Heart left ventricle (tissue), 16 donors: ENCODE results near the gene MEGF9. TPM values are rescaled to one million over a fixed set of nuclear protein-coding genes. Genes with fewer than 3 reads are reported as not detected.
A peak's percentile ranks its signal among the peaks of the same experiment; 100 is the strongest.

ENCODE experiments used
- ATAC-seq, 4 donors: fragments of 200-7000 bp; cut with Tn5 transposase; one replicate each; pipeline ENCODE4 v1.9.1; 2020 to 2022; ENCODE audit warnings: moderate library complexity in 4 of 4, mild to moderate bottlenecking in 3 of 4, moderate number of reproducible peaks in 1 of 4
- DNase-seq, 5 donors: peaks; one replicate each; pipeline ENCODE4 v3.0.0-alpha.2; 2020
- H3K27ac ChIP-seq, 12 donors: fragments of 200-600 bp; sonication (generic) in 4 of 12; one replicate each; pipeline versions ENCODE4 v1.5.0 to v1.8.0; 2016 to 2022; ENCODE audit warnings: mild to moderate bottlenecking in 2 of 12
- H3K27me3 ChIP-seq, 9 donors: fragments of 200-600 bp; sonication (generic) in 2 of 9; one replicate each; pipeline versions ENCODE4 v1.5.1 to v1.8.0; 2016 to 2022; ENCODE audit warnings: mild to moderate bottlenecking in 3 of 9
- H3K36me3 ChIP-seq, 9 donors: fragments of 200-600 bp; sonication (generic) in 2 of 9; one replicate each; pipeline versions ENCODE4 v1.5.0 to v1.8.0; 2018 to 2022; ENCODE audit warnings: mild to moderate bottlenecking in 2 of 9
- H3K4me1 ChIP-seq, 12 donors: fragments of 200-600 bp; sonication (generic) in 4 of 12; one replicate each; pipeline versions ENCODE4 v1.5.0 to v1.8.0; 2016 to 2022; ENCODE audit warnings: mild to moderate bottlenecking in 3 of 12
- H3K4me3 ChIP-seq, 12 donors: fragments of 200-600 bp; sonication (generic) in 4 of 12; one replicate each; pipeline versions ENCODE4 v1.5.0 to v1.8.0; 2017 to 2022; ENCODE audit warnings: mild to moderate bottlenecking in 9 of 12, moderate library complexity in 4 of 12
- H3K9me3 ChIP-seq, 12 donors: fragments of 200-600 bp; sonication (generic) in 4 of 12; one replicate each; pipeline versions ENCODE4 v1.5.0 to v1.8.0; 2016 to 2022; ENCODE audit warnings: mild to moderate bottlenecking in 1 of 12
- CTCF ChIP-seq, 12 donors: fragments of 200-600 bp; sonication (generic) in 4 of 12; IDR thresholded peaks; one replicate each; pipeline versions ENCODE4 v1.5.0 to v1.8.0; 2018 to 2022; ENCODE audit warnings: antibody characterized with exemption in 12 of 12, mild to moderate bottlenecking in 5 of 12
- POLR2A ChIP-seq, 2 donors: fragments of 450-650 bp; IDR thresholded peaks; one replicate each; pipeline ENCODE4 v1.6.1; 2017; ENCODE audit warnings: antibody characterized with exemption in 2 of 2, mild to moderate bottlenecking in 2 of 2, moderate library complexity in 2 of 2
- WGBS, 4 donors: extraction: QIAGEN DNeasy Blood & Tissue Kit in 2 of 4; methylation state at CpG; one replicate each; pipeline versions ENCODE4 v1.1.5 to v1.1.7; 2013 to 2018; 5-methylcytosine and 5-hydroxymethylcytosine counted together
- intact Hi-C, 10 donors: fragments of 100-400 bp; cut with DNase I; formaldehyde crosslinking; loops; one replicate each; pipeline versions ENCODE4 v1.11.1 to v1.14.2; 2022
- polyA plus RNA-seq, 2 donors: library from polyadenylated mRNA; stranded (reverse); fragments of 200-250 nt; gene quantifications; one replicate each; pipeline ENCODE4 v1.2.3, GENCODE V29; 2013
- total RNA-seq, 9 donors: library from RNA; depleted of rRNA in 2 of 9; stranded (reverse); fragments of >200 nt in 2 of 9; fragmentation: NEBNext Ultra II Directional in 3 of 9; extraction: Animal tissue kit (Norgen Biotek cat#: 25700) in 3 of 9; gene quantifications; one replicate each; pipeline versions ENCODE4 v1.1.0 to v1.2.4, GENCODE V29; 2016 to 2023
- donor health status: ischemic (EF 13 %, LVEDD 7.1; RV severe dilation, severe dysfunction).
- donor health status: healthy with polysubstance abuse.
- donor health status: DM: no; HTN: yes; CAD: no.
- donor health status: DM: no; HTN: no; CAD: no.
- donor health status: ischemic (EF 25% LVEDD 6.9; RV normal size, moderate dysfunction).
- donor health status: ischemic (EF 25% LVEDD 5.7; RV mildly dilated, moderate dysfunction).
- donor health status: healthy.
- donor health status: DM: yes; HTN: yes; CAD: no.
- donor health status: ischemic (EF 35%, LVEDD 5.7; RV mildly dilated, moderate dysfunction).
- donor health status: nonischemic (EF 11% LVEDD 7.7; RV severe dilation, severe dysfunction).
- donor health status: DM: yes; HTN: yes; CAD: no.
- donor health status: PGD.
- donor health status: ischemic (EF 29% LVEDD 5.4; RV normal size, mild dysfunction).
- donor health status: nonischemic (EF 23%, LVEDD 6.1; RV moderate dilation, normal function).

MEGF9 gene
- total and polyA plus RNA-seq, 11 donors, result 2.2 to 46.0 (median 12.8) TPM

GRCh38 chr9:120730654-120731514, 16.6 kb upstream of the MEGF9 start:
- Histone ChIP-seq H3K27me3 (no peaks in the 10 kb centered on the region), H3K9me3 (no peaks in the 10 kb centered on the region), H3K27ac (peak overlapping the region in 4 of 12 donors; percentile 10 to 52 (median 33)), H3K36me3 (no peaks in the 10 kb centered on the region), H3K4me1 (peaks cover 0 to 47% (median 8%) of the 10 kb centered on the region in 12 donors), H3K4me3 (no peak overlapping the region)
- peak in 3 of 5 donors; percentile 30 to 62 (median 44) for DNase-seq
- peak; percentile 56 to 81 (median 78) for ATAC-seq
- TF ChIP-seq CTCF (IDR thresholded peaks at IDR 0.05) (no peak), POLR2A (IDR thresholded peaks at IDR 0.05) (no peak)
- intact Hi-C loops, result no loop called here
- WGBS, 4 donors, result 55 to 64% (median 58%) methylated on average over 7 of the region's 7 CpGs

- Histone ChIP-seq H3K4me3 (no peak overlapping the region), H3K9me3 (no peaks in the 10 kb centered on the region), H3K36me3 (no peaks in the 10 kb centered on the region), H3K27me3 (no peaks in the 10 kb centered on the region), H3K4me1 (peaks cover 0 to 40% (median 8%) of the 10 kb centered on the region in 12 donors), H3K27ac (no peak overlapping the region)
- 50 to 55% (median 52%) methylated on average over 5 of the region's 5 CpGs for WGBS, 4 donors
- TF ChIP-seq POLR2A (IDR thresholded peaks at IDR 0.05) (no peak), CTCF (IDR thresholded peaks at IDR 0.05) (no peak)
- intact Hi-C loops, result no loop called here
- ATAC-seq (no peak), DNase-seq (no peak)
These were observed 15.5 kb upstream of the MEGF9 start for GRCh38 chr9:120729791-120730241.

GRCh38 chr9:120726484-120726883, 12.2 kb upstream of the MEGF9 start:
- Histone ChIP-seq H3K4me1 (peaks cover 0 to 18% (median 8%) of the 10 kb centered on the region in 12 donors), H3K36me3 (no peaks in the 10 kb centered on the region), H3K27me3 (no peaks in the 10 kb centered on the region), H3K27ac (no peak overlapping the region), H3K9me3 (no peaks in the 10 kb centered on the region), H3K4me3 (no peak overlapping the region)
- 75 to 79% (median 76%) methylated on average over 2 of the region's 2 CpGs for WGBS, 4 donors
- intact Hi-C loops, result no loop called here
- TF ChIP-seq POLR2A (IDR thresholded peaks at IDR 0.05) (no peak), CTCF (IDR thresholded peaks at IDR 0.05) (no peak)
- ATAC-seq (no peak), DNase-seq (no peak)

- ATAC-seq (no peak), DNase-seq (no peak)
- TF ChIP-seq CTCF (IDR thresholded peaks at IDR 0.05) (no peak), POLR2A (IDR thresholded peaks at IDR 0.05) (no peak)
- Histone ChIP-seq H3K4me3 (no peak overlapping the region), H3K36me3 (no peaks in the 10 kb centered on the region), H3K27ac (no peak overlapping the region), H3K27me3 (no peaks in the 10 kb centered on the region), H3K9me3 (no peaks in the 10 kb centered on the region), H3K4me1 (peaks cover 0 to 18% (median 4%) of the 10 kb centered on the region in 12 donors)
- WGBS, 4 donors, result 38 to 54% (median 41%) methylated on average over 1 of the region's 1 CpG
- intact Hi-C loops, result no loop called here
These were observed 11.6 kb upstream of the MEGF9 start for GRCh38 chr9:120725907-120726306.
